HK-2 (cell line): ENCODE results near the gene TBC1D17.

ENCODE experiments used
- DNase-seq: peaks from one replicate; pipeline ENCODE4 v3.0.0-alpha.2; 2018; ENCODE audit not compliant: unreplicated experiment

TBC1D17 gene

GRCh38 chr19:49877879-49878743, 609 bp downstream of the TBC1D17 start:
- peak; percentile 97 for DNase-seq

- DNase-seq, result no peak
These were observed 1.2 kb downstream of the TBC1D17 start for GRCh38 chr19:49878744-49879070.

DNA sequence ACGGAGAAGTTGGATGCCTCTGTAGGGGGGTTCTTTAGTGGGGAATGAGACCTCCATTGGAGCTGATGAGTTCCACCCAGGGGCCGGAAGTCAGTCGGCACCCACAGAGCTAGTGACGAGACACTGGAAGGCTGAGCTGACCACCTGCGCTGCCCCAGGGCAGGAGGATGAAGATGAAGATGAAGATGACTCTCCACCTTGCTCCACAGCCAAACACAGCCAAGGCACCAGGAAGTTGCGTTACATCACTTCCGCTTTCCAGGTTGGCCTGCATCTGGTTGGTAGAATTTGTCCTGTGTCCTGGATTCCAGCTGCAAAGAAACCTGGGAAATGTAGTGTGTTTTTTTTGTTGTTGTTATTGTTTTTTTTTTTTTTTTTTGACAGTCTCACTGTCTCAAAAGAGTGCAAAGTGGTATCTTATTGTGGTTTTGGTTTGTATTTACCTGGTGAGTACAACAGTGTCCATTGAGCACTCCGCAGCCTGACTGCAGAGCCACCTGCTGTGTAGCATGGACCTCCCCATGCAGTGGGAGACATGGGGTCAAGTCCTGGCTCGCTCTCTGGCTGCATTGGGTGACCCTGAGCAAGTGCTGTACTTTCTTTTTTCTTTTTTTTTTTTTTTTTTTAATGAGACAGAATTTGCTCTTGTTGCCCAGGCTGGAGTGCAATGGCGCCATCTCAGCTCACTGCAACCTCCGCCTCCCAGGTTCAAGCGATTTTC, 1.9 kb downstream of the TBC1D17 start:
- DNase-seq, result no peak

GRCh38 chr19:49880162-49880869, 2.8 kb downstream of the TBC1D17 start:
- no peak for DNase-seq

DNA sequence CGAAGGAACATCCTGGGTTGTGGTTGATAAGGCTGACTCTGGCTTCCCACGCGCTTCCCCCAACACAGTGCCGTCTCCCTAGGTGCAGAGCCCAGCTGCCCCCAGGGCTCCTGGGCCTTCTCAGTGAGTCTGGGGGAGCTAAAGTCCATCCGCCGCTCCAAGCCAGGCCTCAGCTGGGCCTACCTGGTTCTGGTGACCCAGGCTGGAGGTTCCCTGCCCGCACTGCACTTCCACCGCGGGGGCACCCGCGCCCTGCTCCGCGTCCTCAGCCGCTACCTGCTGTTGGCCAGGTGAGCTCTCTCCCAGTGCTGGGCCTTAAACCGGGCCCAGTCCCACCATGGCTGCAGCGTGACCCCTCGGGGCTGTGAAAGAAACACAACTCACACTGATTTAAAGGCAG, 3.7 kb downstream of the TBC1D17 start:
- no peak for DNase-seq

GRCh38 chr19:49881672-49882394, 4.3 kb downstream of the TBC1D17 start:
- no peak for DNase-seq

DNA sequence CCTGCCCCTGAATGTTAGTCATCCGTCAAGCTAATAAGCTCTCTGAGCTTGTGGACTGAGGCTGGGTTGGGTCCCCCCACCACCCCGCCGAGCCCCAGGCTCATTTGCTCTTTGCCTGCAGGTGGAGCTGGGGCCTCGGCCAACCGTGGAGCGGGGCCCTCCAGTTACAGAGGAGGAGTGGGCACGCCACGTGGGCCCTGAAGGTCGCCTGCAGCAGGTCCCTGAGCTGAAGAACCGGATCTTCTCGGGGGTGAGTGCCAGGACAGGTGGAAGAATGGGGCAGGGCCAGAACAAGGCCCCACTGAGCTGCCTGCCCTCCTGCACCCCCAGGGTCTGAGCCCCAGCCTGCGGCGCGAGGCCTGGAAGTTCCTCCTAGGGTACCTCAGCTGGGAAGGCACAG, 5.1 kb downstream of the TBC1D17 start:
- no peak for DNase-seq

- no peak for DNase-seq
These were observed 5.6 kb downstream of the TBC1D17 start for GRCh38 chr19:49883094-49883493.

DNA sequence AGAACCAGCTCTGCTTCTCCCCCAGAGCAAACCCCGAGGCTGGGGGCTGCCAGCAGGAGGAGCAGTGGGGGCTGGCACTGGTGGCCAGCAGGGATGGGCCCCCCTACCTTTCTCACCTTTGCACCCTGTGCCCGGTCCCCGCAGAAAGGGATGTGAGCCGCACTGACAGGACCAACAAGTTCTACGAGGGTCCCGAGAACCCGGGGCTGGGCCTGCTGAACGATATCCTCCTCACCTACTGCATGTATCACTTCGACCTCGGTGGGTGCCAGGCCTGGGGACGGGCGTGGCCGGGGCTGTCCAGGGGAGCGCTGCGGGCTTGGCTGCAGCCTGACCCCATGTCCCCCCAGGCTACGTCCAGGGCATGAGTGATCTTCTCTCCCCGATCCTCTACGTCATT, 6.6 kb downstream of the TBC1D17 start:
- no peak for DNase-seq

DNA sequence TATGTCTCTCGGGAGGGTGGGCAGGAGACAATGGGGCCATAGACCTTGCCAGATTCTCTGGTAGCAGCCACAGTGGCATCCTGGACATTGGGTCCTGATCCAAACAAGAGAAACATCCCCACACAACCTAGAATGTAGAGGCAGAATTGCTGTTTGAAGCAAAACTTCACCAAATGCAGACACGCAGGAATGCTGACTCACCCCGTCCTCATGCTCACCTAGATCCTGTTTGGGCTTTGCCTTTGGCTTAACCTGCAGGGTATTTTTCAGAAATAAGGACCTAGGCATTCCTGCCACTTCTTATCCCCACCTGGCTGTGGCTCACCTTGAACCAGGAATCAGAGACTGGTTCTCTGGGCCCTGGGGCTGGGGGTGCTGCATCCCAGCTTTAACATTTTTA, 7.3 kb downstream of the TBC1D17 start:
- DNase-seq, result no peak

DNA sequence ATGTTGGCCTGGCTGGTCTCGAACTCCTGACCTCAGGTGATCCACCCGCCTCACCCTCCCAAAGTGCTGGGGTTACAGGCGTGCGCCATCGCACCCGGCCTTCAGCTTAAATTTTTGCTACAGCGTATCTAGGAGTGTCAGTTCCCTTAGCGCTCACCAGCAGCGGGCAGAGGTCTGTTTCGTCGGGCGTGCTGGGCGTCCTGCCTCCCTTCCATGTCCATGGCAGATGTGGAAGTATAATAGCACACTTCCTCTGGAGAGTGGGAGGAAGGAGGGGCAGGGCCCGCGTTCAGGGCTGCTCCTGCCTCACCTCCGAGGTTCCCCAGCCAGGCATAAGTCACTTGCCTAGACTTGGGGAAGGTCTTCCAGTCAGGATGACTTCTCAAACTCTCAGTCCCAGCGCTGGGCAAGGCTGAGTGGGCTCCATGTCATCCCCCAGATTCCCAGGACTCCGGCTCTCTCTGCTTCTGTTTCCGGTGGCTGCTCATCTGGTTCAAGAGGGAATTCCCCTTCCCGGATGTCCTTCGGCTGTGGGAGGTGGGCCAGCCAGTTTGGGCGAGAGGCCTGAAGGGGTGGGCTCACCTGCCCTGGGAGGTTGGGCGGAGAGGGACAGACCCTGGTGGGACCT, 9.6 kb downstream of the TBC1D17 start:
- DNase-seq, result no peak

DNA sequence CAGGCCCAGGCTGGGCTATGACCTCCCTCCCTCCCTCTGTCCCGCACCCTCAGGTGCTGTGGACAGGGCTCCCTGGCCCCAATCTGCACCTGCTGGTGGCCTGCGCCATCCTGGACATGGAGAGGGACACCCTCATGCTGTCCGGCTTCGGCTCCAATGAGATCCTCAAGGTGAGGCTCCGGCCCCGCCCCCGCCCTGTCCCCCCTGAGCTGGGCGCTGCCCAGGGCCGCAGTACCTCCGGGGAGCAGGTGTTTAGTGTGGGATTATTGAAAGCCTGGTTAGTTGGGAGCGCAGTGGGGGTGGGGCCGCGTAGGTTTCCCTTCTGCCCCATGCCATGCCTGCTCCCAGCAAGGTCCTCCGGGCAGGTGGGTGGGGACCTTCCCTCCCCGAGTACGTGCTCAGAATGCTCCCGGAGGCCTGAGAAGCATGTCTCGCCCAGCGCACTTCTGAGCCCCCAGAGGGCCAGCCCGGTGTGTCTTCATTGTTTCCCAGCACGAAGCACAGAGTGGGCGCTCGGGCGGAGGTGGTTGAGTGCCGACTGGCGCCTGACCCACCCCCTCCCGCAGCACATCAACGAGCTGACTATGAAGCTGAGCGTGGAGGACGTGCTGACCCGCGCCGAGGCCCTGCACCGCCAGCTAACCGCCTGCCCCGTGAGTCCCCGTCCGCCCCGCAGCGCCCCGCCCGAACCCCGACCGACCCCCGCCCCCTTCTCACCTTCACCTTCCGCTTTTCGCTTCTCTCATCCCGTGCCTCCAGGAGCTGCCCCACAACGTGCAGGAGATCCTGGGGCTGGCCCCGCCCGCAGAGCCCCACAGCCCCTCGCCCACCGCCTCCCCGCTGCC, 10.4 kb downstream of the TBC1D17 start:
- no peak for DNase-seq

DNA sequence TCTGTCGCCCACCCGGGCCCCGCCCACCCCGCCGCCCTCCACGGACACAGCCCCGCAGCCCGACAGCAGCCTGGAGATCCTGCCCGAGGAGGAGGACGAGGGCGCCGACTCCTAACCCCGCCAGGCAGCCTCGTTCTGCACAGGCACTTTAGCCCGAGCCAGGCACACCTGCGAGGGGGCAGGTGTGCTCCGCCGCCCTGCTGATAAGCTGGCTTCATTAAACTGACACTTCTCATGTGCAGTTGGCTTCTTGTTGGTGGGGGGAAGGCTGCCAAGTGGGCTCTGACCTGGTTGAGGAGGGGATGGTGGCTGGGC, 11.0 kb downstream of the TBC1D17 start:
- no peak for DNase-seq

- no peak for DNase-seq
These were observed 11.7 kb downstream of the TBC1D17 start for GRCh38 chr19:49889038-49889686.

GRCh38 chr19:49889687-49890348, 12.3 kb downstream of the TBC1D17 start:
- no peak for DNase-seq

DNA sequence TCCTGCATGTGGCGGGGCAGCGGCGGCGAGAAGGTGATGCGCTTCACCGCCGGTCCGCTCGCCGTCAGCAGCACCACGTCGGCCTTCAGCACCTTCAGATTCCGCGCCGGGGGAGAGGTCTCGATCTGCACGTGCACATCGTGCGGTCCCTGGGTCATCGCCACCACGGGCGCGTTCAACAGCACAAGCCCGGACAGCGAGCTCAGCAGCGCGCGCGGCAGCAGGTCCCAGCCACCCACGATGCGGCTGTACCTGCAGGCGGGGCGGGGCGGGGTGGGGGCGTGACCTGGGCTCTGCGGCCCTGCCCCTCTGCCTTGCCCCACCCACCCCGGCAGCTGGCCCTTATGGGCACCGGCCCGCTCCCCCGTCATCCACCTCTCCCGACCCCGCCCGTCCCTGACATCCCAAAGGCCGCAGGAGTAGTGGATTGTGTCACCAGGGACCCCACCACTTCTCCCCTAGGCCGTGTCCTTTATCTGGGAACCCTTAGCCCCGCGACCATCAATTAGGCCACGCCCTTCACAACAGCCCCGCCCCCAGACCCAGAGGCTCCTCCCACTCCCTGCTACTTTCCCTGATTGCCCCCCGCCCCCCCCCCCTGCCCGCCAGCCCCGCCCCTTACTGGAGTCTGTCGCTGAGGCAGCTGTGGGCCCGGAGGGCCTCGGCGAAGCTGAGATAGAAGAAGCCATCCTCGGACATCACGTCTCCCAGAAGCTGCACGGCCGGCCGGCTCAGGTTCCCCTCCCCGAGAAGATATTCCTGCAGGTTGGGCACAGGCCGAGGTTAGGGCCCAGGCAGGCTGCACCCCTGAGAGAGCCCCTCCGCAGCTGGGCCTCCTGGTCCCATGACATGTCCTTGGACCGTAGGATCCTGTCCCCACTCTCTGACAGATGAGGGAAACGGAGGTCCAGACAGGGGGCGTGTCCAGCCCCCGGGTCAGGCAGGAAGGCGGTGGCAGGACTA, 13.1 kb downstream of the TBC1D17 start:
- no peak for DNase-seq

GRCh38 chr19:49891393-49891792, 13.9 kb downstream of the TBC1D17 start:
- DNase-seq, result no peak

DNA sequence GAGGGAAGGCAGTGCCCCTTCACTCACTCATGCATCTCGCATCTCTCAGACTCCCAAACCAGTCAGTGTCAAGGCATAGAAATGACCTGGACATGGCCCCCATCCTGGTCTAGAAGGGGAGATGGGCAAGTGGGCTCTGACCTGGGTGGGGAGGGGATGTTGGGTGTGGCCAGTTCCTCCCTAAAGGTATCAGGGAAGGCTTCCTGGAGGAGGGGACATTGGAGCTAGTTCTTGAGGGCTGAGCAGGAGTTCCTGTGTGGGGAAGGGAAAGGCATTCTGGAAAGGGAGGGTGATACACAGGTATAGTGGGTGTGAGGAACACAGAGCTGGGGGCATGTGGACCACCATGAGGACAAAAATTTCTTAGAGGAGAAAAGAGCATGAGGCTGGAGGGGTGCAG, 15.2 kb downstream of the TBC1D17 start:
- no peak for DNase-seq
